IPS-NIHi7 (cell line): Measurements from ENCODE around the gene PLAU.
A peak's percentile ranks its signal among the peaks of the same experiment; 100 is the strongest.

Experiments used
- DNase-seq: peaks from one replicate; pipeline ENCODE4 v3.0.0; 2012; ENCODE audit warnings: mixed read lengths; ENCODE audit errors: extremely low spot score

PLAU gene

DNA sequence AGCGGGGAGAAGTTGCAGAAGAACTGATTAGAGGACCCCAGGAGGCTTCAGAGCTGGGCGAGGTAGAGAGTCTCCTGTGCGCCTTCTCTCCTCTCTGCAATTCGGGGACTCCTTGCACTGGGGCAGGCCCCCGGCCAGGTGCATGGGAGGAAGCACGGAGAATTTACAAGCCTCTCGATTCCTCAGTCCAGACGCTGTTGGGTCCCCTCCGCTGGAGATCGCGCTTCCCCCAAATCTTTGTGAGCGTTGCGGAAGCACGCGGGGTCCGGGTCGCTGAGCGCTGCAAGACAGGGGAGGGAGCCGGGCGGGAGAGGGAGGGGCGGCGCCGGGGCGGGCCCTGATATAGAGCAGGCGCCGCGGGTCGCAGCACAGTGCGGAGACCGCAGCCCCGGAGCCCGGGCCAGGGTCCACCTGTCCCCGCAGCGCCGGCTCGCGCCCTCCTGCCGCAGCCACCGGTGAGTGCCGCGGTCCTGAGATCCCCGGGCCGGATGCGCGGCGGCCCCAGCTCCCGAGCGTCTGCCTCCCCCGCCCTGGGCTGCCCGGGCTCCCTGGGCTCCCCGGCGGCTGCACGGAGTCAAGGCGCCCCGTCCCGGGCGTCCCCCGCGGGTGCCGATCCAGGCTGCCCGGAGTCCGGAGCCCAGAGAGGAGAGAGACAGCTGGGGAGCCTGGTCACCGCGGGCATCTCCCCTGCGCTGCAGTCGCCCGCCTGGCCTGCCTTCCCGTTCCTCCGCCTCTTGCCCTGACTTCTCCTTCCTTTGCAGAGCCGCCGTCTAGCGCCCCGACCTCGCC lies at the start of gene PLAU:
Gene PLAU (plus strand): TSS at position 369 of the 789 bp plus-strand sequence. CDS start 424 bp downstream, outside the sequence.
- peak; percentile 70 for DNase-seq

DNA sequence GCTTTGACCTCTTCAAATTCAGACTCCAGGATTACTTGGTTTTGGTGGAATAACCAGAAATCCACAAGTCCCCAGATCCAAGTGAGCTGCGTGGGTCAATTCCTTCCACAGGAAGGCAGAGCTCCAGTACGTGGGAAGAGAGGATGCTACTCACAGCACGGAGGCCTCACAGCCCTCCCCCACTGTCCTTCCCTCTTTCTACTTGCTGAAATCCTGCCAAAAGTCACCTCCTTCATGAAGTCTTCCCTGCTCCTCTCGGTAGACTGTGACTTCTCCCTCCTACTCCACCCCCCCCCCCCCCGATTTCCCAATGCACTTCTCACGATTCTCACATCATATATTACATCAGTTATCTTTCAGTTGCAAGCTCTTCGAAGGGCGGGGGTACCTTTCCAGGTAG lies 48.9 kb upstream of the PLAU start:
- DNase-seq = no peak

GRCh38 chr10:73863039-73863817 lies 47.7 kb upstream of the PLAU start:
- DNase-seq = no peak

DNA sequence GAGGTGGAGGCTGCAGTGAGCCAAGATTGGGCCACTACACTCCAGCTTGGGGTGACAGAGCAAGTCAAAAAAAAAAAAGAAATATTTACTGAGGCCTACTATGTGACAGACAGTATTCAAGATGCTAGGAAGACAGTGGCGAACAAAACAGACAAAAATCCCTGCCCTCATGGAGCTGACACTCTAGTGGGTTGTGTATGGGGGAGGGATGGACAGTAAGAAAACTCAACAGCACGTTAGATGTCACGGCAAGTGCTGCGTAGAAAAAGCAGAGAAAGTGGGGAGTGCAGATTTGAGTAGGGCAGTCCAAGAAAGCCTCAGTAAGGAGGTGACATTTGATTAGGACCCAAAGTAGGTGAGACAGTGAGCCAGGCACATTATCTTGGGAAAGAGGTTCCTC lies 46.7 kb upstream of the PLAU start:
- no peak for DNase-seq

DNA sequence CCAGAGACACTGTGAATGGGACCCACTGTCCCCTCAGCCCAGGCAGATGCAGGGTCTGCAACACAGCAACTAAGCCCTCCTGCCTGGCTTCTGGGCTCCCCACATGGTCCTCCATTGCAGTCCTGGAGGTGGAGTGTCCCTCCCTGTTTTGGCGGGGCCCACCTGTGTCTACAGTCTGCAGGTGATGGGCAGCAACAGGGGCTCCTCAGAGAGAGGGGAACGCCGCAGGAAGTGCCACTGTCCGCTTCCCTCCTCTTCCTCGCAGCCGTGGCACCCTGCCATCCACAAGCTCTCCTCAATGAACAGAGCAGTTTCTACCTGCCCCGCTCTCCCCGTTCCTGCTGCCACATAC lies 45.8 kb upstream of the PLAU start:
- no peak for DNase-seq

- no peak for DNase-seq
These were observed 45.2 kb upstream of the PLAU start for GRCh38 chr10:73865459-73866442.

DNA sequence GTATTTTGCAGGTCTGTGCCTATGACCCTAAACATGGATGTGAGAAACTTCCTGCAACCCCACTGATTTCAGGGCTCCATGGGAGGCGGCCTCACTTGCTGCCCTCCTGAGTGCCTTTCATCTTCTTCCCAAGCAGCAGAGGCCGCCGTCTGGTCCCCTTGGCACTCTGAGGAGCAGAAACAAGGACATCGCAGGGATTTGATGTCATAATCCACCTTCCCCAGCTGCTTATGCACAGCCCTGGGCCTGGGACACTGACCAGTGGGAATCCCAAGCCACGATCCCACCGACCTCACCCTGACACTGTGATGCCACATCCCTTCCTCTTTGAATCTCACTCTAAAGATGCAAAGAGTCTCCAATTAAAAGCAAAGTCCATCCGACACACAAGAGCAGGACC lies 44.3 kb upstream of the PLAU start:
- no peak for DNase-seq

GRCh38 chr10:73867126-73867807 lies 43.7 kb upstream of the PLAU start:
- DNase-seq = no peak

- no peak for DNase-seq
These were observed 42.9 kb upstream of the PLAU start for GRCh38 chr10:73867871-73868631.

DNA sequence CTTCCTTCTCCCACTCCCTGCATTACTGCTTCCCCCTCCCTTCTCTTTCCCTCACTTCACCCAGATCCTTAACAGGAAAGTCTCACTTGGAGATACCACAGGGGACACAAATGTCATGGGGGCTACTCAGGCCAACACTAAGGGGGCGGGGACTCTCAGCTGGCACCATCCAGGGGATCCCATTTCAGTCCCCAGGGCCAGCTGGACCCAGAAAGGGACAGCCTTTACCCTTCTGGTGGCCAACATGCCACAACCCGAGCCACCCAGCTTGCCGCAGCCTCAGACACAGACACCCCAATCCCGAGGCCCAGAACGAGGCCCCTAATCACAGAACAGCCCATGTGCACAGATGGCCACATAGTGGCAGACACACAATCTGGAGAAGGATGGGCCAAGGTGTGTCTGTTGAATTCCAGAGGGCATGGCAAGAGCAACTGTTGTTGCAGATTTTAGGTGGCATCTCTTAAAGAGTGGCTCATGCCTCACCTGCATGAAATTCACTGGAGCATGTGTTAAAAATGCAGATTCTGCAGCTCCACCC lies 42.2 kb upstream of the PLAU start:
- no peak for DNase-seq

DNA sequence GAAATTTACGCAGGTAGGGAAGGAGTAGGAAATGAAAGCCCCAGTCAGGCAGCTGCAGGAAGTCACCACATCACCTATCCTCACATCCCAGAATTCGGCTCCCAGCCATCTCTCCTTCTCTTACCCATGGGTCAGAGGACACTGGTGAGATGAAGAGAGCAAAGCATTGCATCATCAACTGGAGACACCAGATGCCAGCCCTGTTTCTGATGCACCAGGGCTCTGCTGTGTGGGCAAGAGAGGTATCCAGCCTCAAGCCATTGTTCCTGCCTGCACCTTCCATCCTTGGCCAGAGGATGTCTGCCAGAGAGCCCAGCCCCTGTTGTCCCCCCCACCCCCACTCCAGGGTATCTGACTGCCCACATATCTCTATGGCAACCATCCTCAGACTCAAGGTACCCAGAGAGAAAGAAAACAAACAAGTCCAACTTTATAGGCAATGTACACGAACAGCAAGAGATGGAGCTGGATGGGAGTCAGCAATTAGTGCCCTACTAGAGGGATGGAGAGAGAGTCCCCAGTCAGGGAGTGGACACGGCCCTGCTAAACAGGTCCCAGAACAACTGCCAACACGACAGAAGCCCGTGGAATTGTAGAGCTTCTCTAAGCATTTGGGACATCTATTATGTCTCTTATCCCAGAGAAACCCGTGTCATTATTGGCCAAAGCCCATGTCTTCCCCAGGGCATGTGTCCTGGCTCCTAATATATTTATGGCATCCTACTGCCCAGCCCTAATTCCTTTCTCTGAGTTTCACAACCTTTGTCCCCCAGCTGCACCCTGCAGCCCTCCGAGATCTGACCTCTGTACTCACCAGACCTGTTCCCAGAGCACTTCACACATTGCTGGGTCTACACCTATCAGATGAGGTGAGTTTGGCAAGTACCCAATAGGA lies 39.4 kb upstream of the PLAU start:
- no peak for DNase-seq

DNA sequence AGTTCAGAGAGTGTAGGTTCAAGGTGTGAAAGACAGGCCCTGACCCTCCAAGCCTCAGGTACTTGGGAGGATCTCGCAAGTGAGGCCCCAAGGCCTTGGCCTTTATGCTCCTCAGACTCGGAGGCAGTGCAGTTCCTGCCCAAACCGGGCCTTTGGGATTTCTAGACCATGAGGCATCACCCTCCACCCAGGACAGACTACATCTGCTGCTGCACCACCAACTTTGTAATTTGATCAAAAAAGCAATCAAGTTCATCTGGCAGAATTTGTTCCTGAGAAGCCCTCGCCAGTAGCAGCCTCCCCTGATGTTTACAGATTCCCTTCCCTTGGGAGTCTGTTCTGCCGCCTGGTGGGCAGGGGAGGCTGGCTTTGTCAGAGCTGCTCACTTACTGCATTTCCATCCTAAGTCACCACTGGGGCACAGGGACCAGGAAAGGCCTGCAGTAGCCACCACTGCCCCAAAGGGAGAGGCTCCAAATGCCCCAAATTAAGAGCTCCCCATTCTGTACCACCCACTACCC lies 38.7 kb upstream of the PLAU start:
- no peak for DNase-seq

GRCh38 chr10:73873142-73873837 lies 37.6 kb upstream of the PLAU start:
- DNase-seq = no peak

DNA sequence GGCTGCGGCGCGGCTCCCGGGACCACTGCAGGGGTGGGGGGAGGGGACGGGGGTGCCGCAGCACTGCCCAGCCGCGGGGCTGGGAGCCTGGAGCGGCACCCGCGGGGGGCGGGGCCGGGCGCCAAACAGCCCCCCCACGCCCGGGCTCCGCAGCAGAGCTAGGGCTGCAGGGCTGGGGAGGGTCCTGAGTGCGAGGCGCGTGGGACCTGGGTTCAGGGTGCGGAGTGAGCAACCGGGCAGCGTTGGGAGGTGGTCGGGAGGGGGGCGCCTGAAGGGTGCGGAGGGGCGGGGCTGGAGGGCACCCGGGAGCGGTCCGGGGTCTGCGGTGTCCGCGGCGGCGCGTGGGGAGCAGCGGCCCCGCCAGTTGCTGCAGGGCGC lies 37.1 kb upstream of the PLAU start:
- peak; percentile 50 for DNase-seq

DNA sequence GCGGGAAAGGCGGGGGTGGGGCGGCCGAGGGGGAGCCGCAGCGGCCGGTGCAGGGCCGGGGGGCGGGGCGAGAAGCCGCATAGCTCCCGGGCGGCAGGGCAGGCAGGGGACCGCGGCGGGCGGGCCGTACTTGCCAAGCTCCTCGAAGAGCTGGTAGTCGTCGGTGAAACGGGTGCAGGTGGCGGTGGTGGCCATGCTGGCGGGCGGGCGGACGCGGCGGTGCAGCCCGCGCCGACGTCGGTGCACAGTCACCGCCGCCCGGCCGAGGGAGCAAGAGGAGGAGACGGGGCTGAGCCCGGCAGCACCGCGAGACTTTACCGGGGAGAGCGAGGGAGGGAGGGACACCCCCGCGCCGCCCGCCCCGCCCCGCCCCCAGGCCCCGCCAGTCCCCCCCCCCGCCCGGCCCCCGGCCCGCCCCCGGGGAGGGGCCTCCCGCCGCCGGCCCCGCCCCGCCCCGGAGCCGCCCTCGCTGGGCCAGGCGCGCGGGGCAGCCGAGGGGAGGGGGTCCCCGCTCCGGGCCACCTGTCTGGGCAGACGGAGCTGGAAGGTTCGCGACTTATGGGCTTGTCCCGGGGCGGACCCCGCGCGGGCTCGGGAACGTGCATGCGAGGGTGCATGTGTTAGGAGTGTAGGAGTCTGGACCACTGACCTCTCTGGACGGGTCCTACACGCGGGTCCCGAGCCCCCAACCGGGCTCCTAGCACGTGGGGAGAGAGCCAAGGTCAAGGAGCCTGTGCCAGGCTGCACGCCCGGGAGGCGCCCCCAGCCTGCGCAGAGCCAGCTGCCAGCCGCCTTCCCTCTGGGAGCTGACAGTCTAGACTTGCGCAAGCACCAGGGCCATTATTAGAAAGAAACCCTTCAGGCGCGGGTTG lies 36.4 kb upstream of the PLAU start, which contains the start of gene CAMK2G:
Gene CAMK2G (minus strand): TSS at position 289 of the 872 bp plus-strand sequence. CDS start 94 bp downstream, at position 195.
- DNase-seq = peak; percentile 94

- DNase-seq = no peak
These were observed 35.8 kb upstream of the PLAU start for GRCh38 chr10:73875139-73875475.

DNA sequence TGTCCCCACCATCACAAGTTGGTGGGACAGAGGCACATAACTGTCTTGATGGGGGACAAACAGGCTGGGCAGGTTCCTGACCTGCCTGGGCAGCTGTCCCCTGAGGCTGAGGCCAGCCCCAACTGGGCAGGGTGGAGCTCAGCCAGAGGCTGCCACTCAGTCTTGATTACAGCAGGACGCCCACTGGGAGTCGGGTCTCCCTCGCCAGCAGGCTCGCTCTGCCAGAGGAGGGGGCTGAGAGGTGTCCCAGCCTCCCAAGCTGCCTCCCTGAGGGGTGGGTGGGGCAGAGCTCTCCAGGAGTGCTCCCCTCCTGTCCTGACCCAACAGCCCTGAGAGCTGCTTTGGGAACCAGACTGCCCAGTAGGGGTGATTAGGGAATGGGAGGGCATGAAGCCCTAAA lies 34.8 kb upstream of the PLAU start:
- no peak for DNase-seq

- no peak for DNase-seq
These were observed 34.4 kb upstream of the PLAU start for GRCh38 chr10:73876566-73876965.
